Brain microvascular endothelial cell (primary cell): ENCODE data around the gene HACD4.

ENCODE experiments used
- DNase-seq: peaks from one replicate; pipeline ENCODE4 v3.0.0-alpha.2; 2020
- H3K27ac ChIP-seq: fragments of 250-450 bp; sonication (Bioruptor Pico); 2 replicates; pipeline ENCODE4 v1.5.1; 2020; ENCODE audit warnings: mild to moderate bottlenecking, moderate library complexity
- H3K27me3 ChIP-seq: fragments of 250-450 bp; sonication (Bioruptor Pico); replicated peaks from 2 replicates; pipeline ENCODE4 v1.5.1; 2020; ENCODE audit warnings: mild to moderate bottlenecking
- H3K36me3 ChIP-seq: fragments of 250-450 bp; sonication (Bioruptor Pico); replicated peaks from 2 replicates; pipeline ENCODE4 v1.5.1; 2020; ENCODE audit warnings: mild to moderate bottlenecking
- H3K4me3 ChIP-seq: 2 replicates; pipeline ENCODE4 v1.5.1; 2011; ENCODE audit warnings: low read depth, mild to moderate bottlenecking, control low read depth, low read length, moderate library complexity
- CTCF ChIP-seq: IDR thresholded peaks from 2 replicates; pipeline ENCODE4 v1.5.1; 2011; ENCODE audit warnings: low read depth, mild to moderate bottlenecking, moderate library complexity, low read length, control low read depth, inconsistent platforms; ENCODE audit errors: missing control alignments
- in situ Hi-C: cut with HindIII; loops from 2 replicates; pipeline ENCODE4 v1.10.0; 2017; ENCODE audit warnings: low sequenced_read_pairs, low pct_ligation_motif_present

Gene HACD4

GRCh38 chr9:20994486-20994885 lies 37.0 kb downstream of the HACD4 start:
- Histone ChIP-seq H3K27ac (no peak overlapping the region), H3K4me3 (no peak overlapping the region), H3K27me3 (no peaks in the 10 kb centered on the region), H3K36me3 (peaks cover 7% of the 10 kb centered on the region)
- in situ Hi-C loops, result no loop called here
- no peak for TF ChIP-seq CTCF
- DNase-seq, result no peak

- H3K27me3 ChIP-seq, result no peaks in the 10 kb centered on the region
- DNase-seq, result no peak
- in situ Hi-C loops, result no loop called here
- no peak overlapping the region for H3K27ac ChIP-seq
- peaks cover 7% of the 10 kb centered on the region for H3K36me3 ChIP-seq
- H3K4me3 ChIP-seq, result no peak overlapping the region
- no peak for TF ChIP-seq CTCF
These were observed 40.6 kb downstream of the HACD4 start for GRCh38 chr9:20990867-20991266.

- Histone ChIP-seq H3K4me3 (no peak overlapping the region), H3K27me3 (no peaks in the 10 kb centered on the region), H3K27ac (no peak overlapping the region), H3K36me3 (peaks cover 7% of the 10 kb centered on the region)
- in situ Hi-C loops, result no loop called here
- TF ChIP-seq CTCF, result no peak
- DNase-seq, result no peak
These were observed 41.5 kb downstream of the HACD4 start for GRCh38 chr9:20989923-20990341.

GRCh38 chr9:20988671-20989315 lies 42.6 kb downstream of the HACD4 start:
- no peak for TF ChIP-seq CTCF
- Histone ChIP-seq H3K27ac (no peak overlapping the region), H3K36me3 (peaks cover 7% of the 10 kb centered on the region), H3K27me3 (no peaks in the 10 kb centered on the region), H3K4me3 (no peak overlapping the region)
- in situ Hi-C loops, result no loop called here
- no peak for DNase-seq

GRCh38 chr9:20988061-20988460 lies 43.4 kb downstream of the HACD4 start:
- H3K36me3 ChIP-seq, result peaks cover 7% of the 10 kb centered on the region
- no peak overlapping the region for H3K4me3 ChIP-seq
- DNase-seq, result no peak
- in situ Hi-C loops, result no loop called here
- no peaks in the 10 kb centered on the region for H3K27me3 ChIP-seq
- no peak overlapping the region for H3K27ac ChIP-seq
- no peak for TF ChIP-seq CTCF

- Histone ChIP-seq H3K4me3 (no peak overlapping the region), H3K27me3 (no peaks in the 10 kb centered on the region), H3K36me3 (peaks cover 7% of the 10 kb centered on the region), H3K27ac (no peak overlapping the region)
- in situ Hi-C loops, result no loop called here
- no peak for DNase-seq
- no peak for TF ChIP-seq CTCF
These were observed 43.9 kb downstream of the HACD4 start for GRCh38 chr9:20987521-20987920.
